OCI-LY3 (cell line): Measurements from ENCODE around the gene MPO.

Source experiments
- H2AFZ ChIP-seq: fragments of 200-600, 300-600 bp; shearing (Covaris generic); 2 replicates; pipeline ENCODE4 v1.6.0; 2014; ENCODE audit warnings: antibody characterized with exemption, low read depth, low read length
- H3K27ac ChIP-seq: fragments of 200-600, 300-600 bp; sonication (generic); 2 replicates; pipeline ENCODE4 v1.5.1; 2014; ENCODE audit warnings: mild to moderate bottlenecking, low read length, moderate library complexity, mixed read lengths
- H3K27me3 ChIP-seq: fragments of 200-600, 300-600 bp; sonication (generic); 2 replicates; pipeline ENCODE4 v1.6.1; 2014; ENCODE audit warnings: low read depth, low read length, mixed read lengths
- H3K36me3 ChIP-seq: fragments of 200-600, 300-600 bp; sonication (generic); replicated peaks from 2 replicates; pipeline ENCODE3; 2014; ENCODE audit warnings: low read depth, low read length, mixed read lengths
- H3K4me1 ChIP-seq: fragments of 300-600, 200-600 bp; sonication (generic); 2 replicates; pipeline ENCODE4 v1.6.1; 2014; ENCODE audit warnings: low read length, mixed read lengths
- H3K4me2 ChIP-seq: fragments of 200-600, 300-600 bp; sonication (generic); 2 replicates; pipeline ENCODE4 v1.6.1; 2014; ENCODE audit warnings: low read length, mixed read lengths
- H3K4me3 ChIP-seq: fragments of 300-600, 200-600 bp; sonication (generic); 2 replicates; pipeline ENCODE4 v1.5.1; 2014; ENCODE audit warnings: antibody characterized with exemption, mild to moderate bottlenecking, low read length, moderate library complexity
- H3K79me2 ChIP-seq: fragments of 300-600, 200-600 bp; shearing (Covaris generic); 2 replicates; pipeline ENCODE4 v1.6.1; 2014; ENCODE audit warnings: mild to moderate bottlenecking, low read length, mixed read lengths
- H3K9ac ChIP-seq: fragments of 300-600, 200-600 bp; shearing (Covaris generic); 2 replicates; pipeline ENCODE4 v1.6.0; 2014; ENCODE audit warnings: mild to moderate bottlenecking, low read length, moderate library complexity
- H3K9me3 ChIP-seq: fragments of 200-600, 300-600 bp; shearing (Covaris generic); 2 replicates; pipeline ENCODE4 v1.6.1; 2014; ENCODE audit warnings: low read length, mixed read lengths; ENCODE audit not compliant: insufficient read depth
- H4K20me1 ChIP-seq: fragments of 200-600, 300-600 bp; sonication (generic); 2 replicates; pipeline ENCODE4 v1.6.1; 2016; ENCODE audit warnings: low read length, mixed read lengths; ENCODE audit not compliant: insufficient read depth
- CTCF ChIP-seq: fragments of 200-600, 300-600 bp; sonication (generic); IDR thresholded peaks from 2 replicates; pipeline ENCODE4 v1.5.1; 2014; ENCODE audit warnings: antibody characterized with exemption, low read length, low read depth
- EZH2phosphoT487 ChIP-seq: fragments of 200-600 bp; shearing (Covaris generic); IDR thresholded peaks from 2 replicates; pipeline ENCODE4 v1.6.1; 2018; ENCODE audit warnings: antibody characterized with exemption, mixed run types, low read depth

Gene MPO

GRCh38 chr17:58277802-58278595, 2.7 kb downstream of the MPO start:
- H3K27me3 ChIP-seq: peaks cover 18% of the 10 kb centered on the region

GRCh38 chr17:58277107-58277801, 3.5 kb downstream of the MPO start:
- Histone ChIP-seq H3K9ac (no peak overlapping the region), H3K79me2 (no peaks in the 10 kb centered on the region), H3K4me2 (no peak overlapping the region), H3K36me3 (no peaks in the 10 kb centered on the region), H3K4me1 (no peaks in the 10 kb centered on the region), H3K4me3 (no peak overlapping the region), H3K9me3 (no peaks in the 10 kb centered on the region), H4K20me1 (no peaks in the 10 kb centered on the region), H3K27ac (no peak overlapping the region), H3K27me3 (peaks cover 18% of the 10 kb centered on the region), H2AFZ (no peak overlapping the region)
- peak; percentile 65 for TF ChIP-seq CTCF
- no peak for TF ChIP-seq EZH2phosphoT487

More at GRCh38 chr17:58277802-58278595, 2.7 kb downstream of the MPO start:
- no peak overlapping the region for H3K27ac ChIP-seq
- no peaks in the 10 kb centered on the region for H3K36me3 ChIP-seq
- H3K9me3 ChIP-seq: no peaks in the 10 kb centered on the region
- no peak overlapping the region for H2AFZ ChIP-seq
- no peak overlapping the region for H3K4me3 ChIP-seq
- no peak overlapping the region for H3K9ac ChIP-seq
- H3K79me2 ChIP-seq: no peaks in the 10 kb centered on the region
- no peaks in the 10 kb centered on the region for H3K4me1 ChIP-seq
- no peaks in the 10 kb centered on the region for H4K20me1 ChIP-seq
- no peak for TF ChIP-seq EZH2phosphoT487
- no peak for TF ChIP-seq CTCF
- no peak overlapping the region for H3K4me2 ChIP-seq

- peaks cover 18% of the 10 kb centered on the region for H3K27me3 ChIP-seq
- TF ChIP-seq CTCF (no peak), EZH2phosphoT487 (no peak)
- H3K4me2 ChIP-seq: no peak overlapping the region
- H3K79me2 ChIP-seq: no peaks in the 10 kb centered on the region
- H3K4me1 ChIP-seq: no peaks in the 10 kb centered on the region
- H2AFZ ChIP-seq: no peak overlapping the region
- no peak overlapping the region for H3K27ac ChIP-seq
- no peaks in the 10 kb centered on the region for H4K20me1 ChIP-seq
- no peak overlapping the region for H3K9ac ChIP-seq
- no peak overlapping the region for H3K4me3 ChIP-seq
- no peaks in the 10 kb centered on the region for H3K36me3 ChIP-seq
- H3K9me3 ChIP-seq: no peaks in the 10 kb centered on the region
Observed at GRCh38 chr17:58276423-58276822, 4.3 kb downstream of the MPO start.

- Histone ChIP-seq H3K9ac (no peak overlapping the region), H3K36me3 (no peaks in the 10 kb centered on the region), H3K9me3 (no peaks in the 10 kb centered on the region), H3K27ac (no peak overlapping the region), H3K27me3 (peaks cover 18% of the 10 kb centered on the region), H4K20me1 (no peaks in the 10 kb centered on the region), H3K4me3 (no peak overlapping the region), H3K79me2 (no peaks in the 10 kb centered on the region), H3K4me2 (no peak overlapping the region), H2AFZ (no peak overlapping the region), H3K4me1 (no peaks in the 10 kb centered on the region)
- TF ChIP-seq CTCF: no peak
Observed at GRCh38 chr17:58275417-58275816, 5.3 kb downstream of the MPO start.
